K562 (cell line): ENCODE measurements around the gene GRIA3. TPM values are rescaled to one million over a fixed set of nuclear protein-coding genes. Genes with fewer than 3 reads are reported as not detected.

ENCODE experiments used
- ATAC-seq: fragments of 200-7000 bp; cut with Tn5 transposase; 3 replicates; pipeline ENCODE4 v1.9.1; 2020; ENCODE audit warnings: moderate library complexity
- BruUV-seq: library from RNA; stranded (reverse); fragments of 400-500 nt; replicated peaks from 2 replicates; lab custom pipeline; 2021; lab: Mats Ljungman, UMichigan
- CTCF ChIA-PET: fragments of 300-600 bp; formaldehyde crosslinking; extraction: SDS; loops from one replicate; lab custom pipeline; 2021; ENCODE audit warnings: low intra/inter-chr PET ratio; lab: Yijun Ruan, JAX
- POLR2A ChIA-PET: fragments of 300-600, 350-650 bp; sonication (Branson Sonifier 250); formaldehyde crosslinking; extraction: SDS; loops from one replicate; lab custom pipeline; 2021; ENCODE audit warnings: antibody characterized with exemption, inconsistent platforms; lab: Yijun Ruan, JAX
- DNase-seq, 4 experiments: peaks; one replicate each; pipeline versions ENCODE4 v3.0.0 to v3.0.0-alpha.2; 2011 to 2018; ENCODE audit warnings: low spot score in 3 of 4, mixed read lengths in 3 of 4; ENCODE audit errors: extremely low read depth in 1 of 4
- FAIRE-seq: peaks from 2 replicates; lab custom pipeline; 2011; peaks lifted over from hg19 to GRCh38; lab: Jason Lieb, UNC
- H2AFZ ChIP-seq: 2 replicates; pipeline ENCODE4 v1.6.0; 2011; ENCODE audit warnings: low read depth, low read length, control low read depth, inconsistent platforms
- H3K27ac ChIP-seq: fragments of 200-600 bp; 3 replicates; pipeline ENCODE4 v1.8.0; 2011; ENCODE audit warnings: low read depth, mild to moderate bottlenecking, control low read depth, inconsistent platforms, low read length, moderate library complexity, mixed read lengths; ENCODE audit errors: extremely low read depth
- H3K27me3 ChIP-seq, 2 experiments: fragments of 300-600 bp in 1 of 2; 2 replicates in 1 of 2; 3 replicates in 1 of 2; pipeline versions ENCODE4 v1.6.0 to v1.8.0; 2011; ENCODE audit warnings: inconsistent platforms in 2 of 2, low read length in 2 of 2, mild to moderate bottlenecking in 1 of 2, mixed read lengths in 1 of 2, moderate library complexity in 1 of 2; ENCODE audit not compliant: control insufficient read depth in 2 of 2, insufficient read depth in 2 of 2
- H3K36me3 ChIP-seq: fragments of 300-600 bp; 3 replicates; pipeline ENCODE4 v1.8.0; 2011; ENCODE audit warnings: mild to moderate bottlenecking, low read length, inconsistent platforms; ENCODE audit not compliant: control insufficient read depth, insufficient read depth
- H3K4me1 ChIP-seq, 2 experiments: fragments of 200-600 bp in 1 of 2; replicated peaks in 1 of 2; 2 replicates in 1 of 2; 3 replicates in 1 of 2; pipeline versions ENCODE4 v1.5.1 to v1.8.0; 2011; ENCODE audit warnings: inconsistent platforms in 2 of 2, low read length in 2 of 2, mild to moderate bottlenecking in 1 of 2, mixed read lengths in 1 of 2, moderate library complexity in 1 of 2; ENCODE audit not compliant: control insufficient read depth in 2 of 2, insufficient read depth in 2 of 2
- H3K4me2 ChIP-seq: 2 replicates; pipeline ENCODE4 v1.6.1; 2011; ENCODE audit warnings: low read length, control low read depth, inconsistent platforms, mixed read lengths; ENCODE audit not compliant: insufficient read depth
- H3K4me3 ChIP-seq: fragments of 200-600 bp; sonication (generic), shearing (Covaris generic); 2 replicates; pipeline ENCODE4 v1.5.1; 2016; ENCODE audit warnings: control low read depth, inconsistent platforms
- H3K79me2 ChIP-seq: fragments of 200-600 bp; 3 replicates; pipeline ENCODE4 v1.8.0; 2011; ENCODE audit warnings: low read length, inconsistent platforms; ENCODE audit not compliant: control insufficient read depth, insufficient read depth
- H3K9ac ChIP-seq, 2 experiments: 2 replicates each; pipeline versions ENCODE4 v1.6.0 to v1.6.1; 2011; ENCODE audit warnings: low read depth in 2 of 2, low read length in 2 of 2, control low read depth in 1 of 2, inconsistent platforms in 1 of 2, mild to moderate bottlenecking in 1 of 2, mixed read lengths in 1 of 2; ENCODE audit not compliant: insufficient read depth in 1 of 2
- H3K9me1 ChIP-seq: one replicate; pipeline ENCODE4 v1.6.0; 2011; ENCODE audit warnings: inconsistent platforms, mild to moderate bottlenecking, low read length, moderate library complexity; ENCODE audit not compliant: control insufficient read depth, insufficient read depth
- H3K9me3 ChIP-seq: replicated peaks from 2 replicates; pipeline ENCODE4 v1.5.1; 2011; ENCODE audit warnings: low read depth, low read length, inconsistent platforms; ENCODE audit not compliant: control insufficient read depth, insufficient read depth
- H4K20me1 ChIP-seq: replicated peaks from 2 replicates; pipeline ENCODE4 v1.6.1; 2011; ENCODE audit warnings: low read length, inconsistent platforms, mixed read lengths; ENCODE audit not compliant: control insufficient read depth, insufficient read depth
- CCNT2 ChIP-seq: IDR thresholded peaks from 2 replicates; pipeline ENCODE4 v1.6.1; 2011; ENCODE audit warnings: borderline replicate concordance, low read depth, mild to moderate bottlenecking, moderate library complexity, mixed read lengths, low read length; ENCODE audit not compliant: insufficient read length; ENCODE audit errors: extremely low read depth
- KDM5B ChIP-seq: fragments of 200-600 bp; sonication (generic); IDR thresholded peaks from 2 replicates; pipeline ENCODE4 v1.6.1; 2012; ENCODE audit warnings: low read depth, mild to moderate bottlenecking, moderate library complexity, low read length, control low read depth, inconsistent platforms; ENCODE audit not compliant: insufficient replicate concordance
- NFE2 ChIP-seq: IDR thresholded peaks from 2 replicates; pipeline ENCODE4 v1.6.1; 2014; ENCODE audit warnings: antibody characterized with exemption, low read depth
- POLR2A ChIP-seq: fragments of 450-650 bp; conservative IDR thresholded peaks from 2 replicates; pipeline ENCODE4 v1.6.1; 2016
- RAD21 ChIP-seq, 2 experiments: fragments of 250-450 bp in 1 of 2; fragments of 450-650 bp in 1 of 2; sonication (Bioruptor Pico) in 1 of 2; formaldehyde crosslinking in 1 of 2; IDR thresholded peaks in 1 of 2; conservative IDR thresholded peaks in 1 of 2; 2 replicates each; pipeline versions ENCODE4 v1.4.0 to v1.8.0; 2020 to 2022; ENCODE audit warnings: mild to moderate bottlenecking in 2 of 2, moderate library complexity in 1 of 2
- SUPT5H ChIP-seq: fragments of 450-650 bp; IDR thresholded peaks from 2 replicates; pipeline ENCODE4 v1.6.1; 2016
- ZKSCAN3 ChIP-seq: fragments of 250-450 bp; sonication (Bioruptor Pico); IDR thresholded peaks from 2 replicates; pipeline ENCODE4 v1.4.0; 2020
- ZNF24 ChIP-seq: fragments of 450-650 bp; IDR thresholded peaks from 2 replicates; pipeline ENCODE4 v1.6.1; 2016
- WGBS: fragments of 100-300 bp; shearing (Covaris generic); methylation state at CpG from one replicate; pipeline ENCODE4 v1.1.6; 2016; ENCODE audit warnings: low coverage, mixed read lengths; ENCODE audit not compliant: insufficient coverage; ENCODE audit errors: missing lambda C conversion rate; 5-methylcytosine and 5-hydroxymethylcytosine counted together
- in situ Hi-C: fragments of 300-500 bp; cut with MboI; formaldehyde crosslinking; loops from 4 replicates; pipeline ENCODE4 v1.15.0; 2018; ENCODE audit warnings: inconsistent platforms, mixed read lengths
- intact Hi-C: fragments of 100-400 bp; cut with micrococcal nuclease; formaldehyde crosslinking; loops from 2 replicates; pipeline ENCODE4 v1.14.2; 2022
- polyA plus RNA-seq, 8 experiments: library from polyadenylated mRNA; depleted of rRNA in 4 of 8; stranded (reverse) in 5 of 8; unstranded in 3 of 8; fragments of >200 nt; fragmentation: Nextera tagmentation in 2 of 8; fragmentation: Illumina TruSeq in 1 of 8; extraction: Ambion mirVana in 2 of 8; extraction: Trizol in 1 of 8; gene quantifications; 2 replicates each; pipeline versions ENCODE4 v1.2.1 to v1.2.3, GENCODE V29; 2011 to 2014; ENCODE audit warnings: inconsistent platforms in 1 of 8, missing spikeins in 1 of 8
- total RNA-seq, 7 experiments: library from RNA; depleted of rRNA in 6 of 7; stranded (reverse); fragments of >200 nt in 6 of 7; fragmentation: Illumina TruSeq in 2 of 7; extraction: Trizol in 2 of 7; gene quantifications; 2 replicates each; pipeline versions ENCODE4 v1.2.1 to v1.2.3, GENCODE V29; 2011 to 2021; ENCODE audit warnings: low replicate concordance in 1 of 7
- TF ChIP-seq, protein P1 (sequence below), 3 experiments: IDR thresholded peaks in 2 of 3; conservative IDR thresholded peaks in 1 of 3; 2 replicates each; pipeline ENCODE4 v1.5.1; 2011 to 2012; ENCODE audit warnings: low read length in 3 of 3, mild to moderate bottlenecking in 3 of 3, control low read depth in 2 of 3, improper control_type of control experiment in 1 of 3, inconsistent platforms in 1 of 3, low read depth in 1 of 3, mixed read lengths in 1 of 3, moderate library complexity in 1 of 3; ENCODE audit not compliant: insufficient read depth in 2 of 3

The GRIA3 gene
- total and polyA plus RNA-seq, 9 of the 15 experiments (the other 6 are each of a cell fraction or from before 2014, with no cell fraction given) = 0.10 TPM; not detected in 8

- TF ChIP-seq, protein P1, sequence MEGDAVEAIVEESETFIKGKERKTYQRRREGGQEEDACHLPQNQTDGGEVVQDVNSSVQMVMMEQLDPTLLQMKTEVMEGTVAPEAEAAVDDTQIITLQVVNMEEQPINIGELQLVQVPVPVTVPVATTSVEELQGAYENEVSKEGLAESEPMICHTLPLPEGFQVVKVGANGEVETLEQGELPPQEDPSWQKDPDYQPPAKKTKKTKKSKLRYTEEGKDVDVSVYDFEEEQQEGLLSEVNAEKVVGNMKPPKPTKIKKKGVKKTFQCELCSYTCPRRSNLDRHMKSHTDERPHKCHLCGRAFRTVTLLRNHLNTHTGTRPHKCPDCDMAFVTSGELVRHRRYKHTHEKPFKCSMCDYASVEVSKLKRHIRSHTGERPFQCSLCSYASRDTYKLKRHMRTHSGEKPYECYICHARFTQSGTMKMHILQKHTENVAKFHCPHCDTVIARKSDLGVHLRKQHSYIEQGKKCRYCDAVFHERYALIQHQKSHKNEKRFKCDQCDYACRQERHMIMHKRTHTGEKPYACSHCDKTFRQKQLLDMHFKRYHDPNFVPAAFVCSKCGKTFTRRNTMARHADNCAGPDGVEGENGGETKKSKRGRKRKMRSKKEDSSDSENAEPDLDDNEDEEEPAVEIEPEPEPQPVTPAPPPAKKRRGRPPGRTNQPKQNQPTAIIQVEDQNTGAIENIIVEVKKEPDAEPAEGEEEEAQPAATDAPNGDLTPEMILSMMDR (IDR thresholded peaks at IDR 0.05 in 2 of 3, conservative IDR thresholded peaks at IDR 0.05 in 1 of 3; ENCODE audit: insufficient read depth in 2 of 3, low read depth in 1 of 3, low read length in 3 of 3) = peak; percentile 44 to 62 (median 53)
- TF ChIP-seq SUPT5H (peak; percentile 49; the same call in 1 of the 2 replicates), NFE2 (0 out of 2 replicates have a peak, but pooled peaks have one; percentile 6), KDM5B (peak; percentile 44), POLR2A (peak; percentile 56), ZNF24 (peak; percentile 37; the same call in 1 of the 2 replicates), CCNT2 (peak; percentile 6), RAD21 (CRISPR knock-in tag; conservative IDR thresholded peaks at IDR 0.05 in 1 of 2, IDR thresholded peaks at IDR 0.05 in 1 of 2) (peak; percentile 12 to 45; a peak in 2 of 4 replicates)
Measured at GRCh38 chrX:123514279-123514640, 330.2 kb downstream of the GRIA3 start (continued).

- no peak for DNase-seq
- intact Hi-C loops = no loop called here
- ChIA-PET POLR2A (no interaction called here), CTCF (no interaction called here)
- H3K9me1 ChIP-seq = no peaks in the 10 kb centered on the region
- H4K20me1 ChIP-seq = no peaks in the 10 kb centered on the region
- H3K4me3 ChIP-seq = no peak overlapping the region
- no peak overlapping the region for H3K27ac ChIP-seq
- no peak overlapping the region for H2AFZ ChIP-seq
- no peak for FAIRE-seq
- ATAC-seq = no peak
- H3K79me2 ChIP-seq = no peaks in the 10 kb centered on the region
- no peaks in the 10 kb centered on the region for H3K27me3 ChIP-seq
- no peak for TF ChIP-seq ZKSCAN3 (CRISPR knock-in tag)
- BruUV-seq = no TSS peak
- H3K36me3 ChIP-seq = no peaks in the 10 kb centered on the region
- in situ Hi-C loops = no loop called here
- 0% methylated on average over 2 of the region's 2 CpGs for WGBS
- H3K4me2 ChIP-seq = no peak overlapping the region
- no peak overlapping the region for H3K9ac ChIP-seq
- no peaks in the 10 kb centered on the region for H3K4me1 ChIP-seq
- H3K9me3 ChIP-seq = no peaks in the 10 kb centered on the region
Measured at GRCh38 chrX:123518791-123519190, 334.7 kb downstream of the GRIA3 start.
